Measurements from ENCODE around the gene MARCHF3.
"Not testable (repeated sequence)": the region's sequence is repeated elsewhere in the genome, so short reads cannot be mapped to it uniquely, and the experiment has no call there.

- not testable (repeated sequence) for TF ChIP-seq POLR2A (IDR thresholded peaks at IDR 0.05)
- TF ChIP-seq, protein P1, sequence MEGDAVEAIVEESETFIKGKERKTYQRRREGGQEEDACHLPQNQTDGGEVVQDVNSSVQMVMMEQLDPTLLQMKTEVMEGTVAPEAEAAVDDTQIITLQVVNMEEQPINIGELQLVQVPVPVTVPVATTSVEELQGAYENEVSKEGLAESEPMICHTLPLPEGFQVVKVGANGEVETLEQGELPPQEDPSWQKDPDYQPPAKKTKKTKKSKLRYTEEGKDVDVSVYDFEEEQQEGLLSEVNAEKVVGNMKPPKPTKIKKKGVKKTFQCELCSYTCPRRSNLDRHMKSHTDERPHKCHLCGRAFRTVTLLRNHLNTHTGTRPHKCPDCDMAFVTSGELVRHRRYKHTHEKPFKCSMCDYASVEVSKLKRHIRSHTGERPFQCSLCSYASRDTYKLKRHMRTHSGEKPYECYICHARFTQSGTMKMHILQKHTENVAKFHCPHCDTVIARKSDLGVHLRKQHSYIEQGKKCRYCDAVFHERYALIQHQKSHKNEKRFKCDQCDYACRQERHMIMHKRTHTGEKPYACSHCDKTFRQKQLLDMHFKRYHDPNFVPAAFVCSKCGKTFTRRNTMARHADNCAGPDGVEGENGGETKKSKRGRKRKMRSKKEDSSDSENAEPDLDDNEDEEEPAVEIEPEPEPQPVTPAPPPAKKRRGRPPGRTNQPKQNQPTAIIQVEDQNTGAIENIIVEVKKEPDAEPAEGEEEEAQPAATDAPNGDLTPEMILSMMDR (IDR thresholded peaks at IDR 0.05) = not testable (repeated sequence)
Observed at GRCh38 chr5:127023552-127024191, 6.7 kb downstream of the MARCHF3 start.
